Activated T-cell treated with anti-CD3 and anti-CD28 coated beads, Interleukin-2, amount 50 U/mL, for 72 hours (primary cell): ENCODE data around the gene ZNF521. TPM values are rescaled to one million over a fixed set of nuclear protein-coding genes. Genes with fewer than 3 reads are reported as not detected.
"Not testable (repeated sequence)": the region's sequence is repeated elsewhere in the genome, so short reads cannot be mapped to it uniquely, and the experiment has no call there.

ENCODE experiments used
- ATAC-seq, 2 donors: fragments of 150-1000 bp; cut with Tn5 transposase; replicated peaks in 1 of 2; 2 replicates each; pipeline ENCODE4 v1.10.0; 2021; ENCODE audit warnings: moderate library complexity in 2 of 2, mild to moderate bottlenecking in 1 of 2
- DNase-seq, 2 donors: peaks; one replicate each; pipeline ENCODE4 v3.0.0; 2021 to 2022; ENCODE audit warnings: mixed read lengths in 1 of 2
- H3K27ac Mint-ChIP-seq: one replicate; pipeline ENCODE4 v1.8.0; 2022; ENCODE audit warnings: mild to moderate bottlenecking, moderate library complexity, mixed read lengths
- H3K27me3 Mint-ChIP-seq: one replicate; pipeline ENCODE4 v1.8.0; 2022; ENCODE audit warnings: low read depth, mixed read lengths
- H3K36me3 Mint-ChIP-seq, 2 donors: one replicate each; pipeline ENCODE4 v1.8.0; 2022; ENCODE audit warnings: mixed read lengths in 2 of 2, mild to moderate bottlenecking in 1 of 2; ENCODE audit not compliant: insufficient read depth in 2 of 2
- H3K4me1 Mint-ChIP-seq: one replicate; pipeline ENCODE4 v1.8.0; 2022; ENCODE audit warnings: low read depth, mixed read lengths
- H3K4me3 Mint-ChIP-seq, 2 donors: one replicate each; pipeline ENCODE4 v1.8.0; 2022; ENCODE audit warnings: mild to moderate bottlenecking in 2 of 2, mixed read lengths in 2 of 2, moderate library complexity in 2 of 2
- H3K9me3 Mint-ChIP-seq, 2 donors: one replicate each; pipeline ENCODE4 v1.8.0; 2022; ENCODE audit warnings: mixed read lengths in 2 of 2
- total RNA-seq, 2 donors: library from RNA; stranded (reverse); gene quantifications; one replicate each; pipeline ENCODE4 v1.2.3, GENCODE V29; 2022

Gene ZNF521
- total RNA-seq, 2 donors from 2014 or later, result not detected

DNA sequence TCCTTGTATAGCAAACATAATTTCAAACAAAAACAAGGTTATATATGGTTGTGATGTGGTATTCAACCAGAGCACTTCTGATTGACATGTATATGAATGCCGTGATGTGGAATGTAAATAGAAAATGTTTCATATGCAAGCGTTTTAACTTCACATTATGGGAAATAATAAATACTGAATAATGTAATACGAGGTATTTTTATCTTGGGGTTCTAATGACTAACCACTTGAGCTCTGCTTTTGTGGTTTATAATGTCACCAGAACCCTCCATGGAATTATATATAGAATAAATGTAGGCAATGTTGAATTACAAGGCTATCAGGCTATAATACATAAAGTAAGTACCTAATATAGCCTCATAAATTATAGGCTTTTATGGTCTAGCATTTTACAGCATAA is 72.4 kb downstream of the ZNF521 start:
- no peak overlapping the region for H3K27ac Mint-ChIP-seq
- no peak for DNase-seq
- no peak for ATAC-seq
- H3K27me3 Mint-ChIP-seq, result peaks cover 12% of the 10 kb centered on the region
- H3K4me1 Mint-ChIP-seq, result no peaks in the 10 kb centered on the region
- no peak overlapping the region for H3K4me3 Mint-ChIP-seq
- H3K36me3 Mint-ChIP-seq, result no peaks in the 10 kb centered on the region
- H3K9me3 Mint-ChIP-seq, result no peaks in the 10 kb centered on the region

DNA sequence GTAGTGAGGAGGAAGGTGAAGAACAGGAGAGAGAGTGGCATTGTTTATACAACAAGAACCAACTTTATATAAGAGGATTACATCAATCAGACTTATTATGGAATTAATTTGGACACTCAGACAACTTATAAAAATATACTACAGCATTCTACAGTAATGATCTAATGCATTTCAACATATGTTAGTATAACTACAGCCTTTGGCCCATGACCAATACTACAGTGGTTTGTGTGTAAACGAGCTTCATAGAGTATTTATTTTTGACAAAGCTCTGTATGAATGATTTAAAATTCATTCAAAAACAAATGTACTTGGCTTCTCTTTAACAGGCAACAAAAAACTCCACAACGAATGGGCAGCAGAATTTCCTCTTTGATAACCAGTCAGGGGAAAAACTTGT is 72.8 kb downstream of the ZNF521 start:
- Mint-ChIP-seq H3K27ac (no peak overlapping the region), H3K4me1 (no peaks in the 10 kb centered on the region), H3K36me3 (no peaks in the 10 kb centered on the region), H3K9me3 (no peaks in the 10 kb centered on the region), H3K27me3 (peaks cover 12% of the 10 kb centered on the region), H3K4me3 (no peak overlapping the region)
- ATAC-seq (no peak), DNase-seq (no peak)

DNA sequence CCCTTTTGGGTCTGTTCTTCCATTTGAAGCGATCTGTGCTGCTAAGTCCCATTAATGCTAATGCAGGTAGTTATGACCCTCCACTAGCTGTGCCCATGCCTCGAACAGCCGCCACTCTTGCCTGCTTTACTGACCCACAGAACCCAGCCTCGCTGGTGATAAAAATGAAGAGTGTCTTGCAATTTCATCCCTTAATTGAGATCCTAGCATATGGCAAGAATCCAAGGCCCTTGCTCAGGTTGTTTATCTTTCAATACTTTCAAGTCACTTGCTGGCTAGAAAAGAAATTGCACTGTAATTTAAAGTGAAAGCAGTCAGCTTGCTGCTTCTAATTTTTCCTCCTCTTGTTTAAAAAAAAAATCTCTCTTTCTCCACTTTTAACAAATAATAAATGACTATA is 73.6 kb downstream of the ZNF521 start:
- Mint-ChIP-seq H3K4me1 (no peaks in the 10 kb centered on the region), H3K9me3 (no peaks in the 10 kb centered on the region), H3K36me3 (no peaks in the 10 kb centered on the region), H3K27me3 (peaks cover 12% of the 10 kb centered on the region), H3K4me3 (no peak overlapping the region), H3K27ac (no peak overlapping the region)
- DNase-seq, result no peak
- ATAC-seq, result no peak

DNA sequence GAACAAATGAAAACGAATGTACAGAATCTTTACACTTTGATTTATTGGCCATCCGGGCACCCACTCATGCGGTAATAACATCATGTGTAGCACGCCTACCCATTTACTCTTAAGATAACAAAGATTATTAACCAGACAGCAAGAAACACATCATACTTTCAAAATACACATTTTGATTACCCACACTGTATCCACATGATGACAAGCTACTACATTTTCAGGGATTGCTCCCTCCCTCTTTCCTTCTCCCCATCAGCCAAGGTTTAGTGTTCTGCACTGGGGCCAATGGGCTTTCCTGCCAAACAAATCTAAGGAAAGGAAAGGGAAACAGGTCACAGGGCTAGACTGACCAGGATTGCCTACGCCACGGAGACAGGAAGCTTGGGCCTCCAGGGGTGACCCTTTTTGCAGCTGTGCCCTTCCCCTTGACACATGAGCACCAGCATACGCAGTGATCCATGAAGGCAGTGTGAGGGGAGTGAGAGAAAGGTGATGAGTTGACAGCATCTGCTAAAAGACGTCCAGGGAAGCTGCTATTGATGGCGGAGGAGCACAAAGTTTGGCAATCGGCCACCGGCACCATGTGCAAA is 76.5 kb downstream of the ZNF521 start:
- H3K27me3 Mint-ChIP-seq, result no peaks in the 10 kb centered on the region

DNA sequence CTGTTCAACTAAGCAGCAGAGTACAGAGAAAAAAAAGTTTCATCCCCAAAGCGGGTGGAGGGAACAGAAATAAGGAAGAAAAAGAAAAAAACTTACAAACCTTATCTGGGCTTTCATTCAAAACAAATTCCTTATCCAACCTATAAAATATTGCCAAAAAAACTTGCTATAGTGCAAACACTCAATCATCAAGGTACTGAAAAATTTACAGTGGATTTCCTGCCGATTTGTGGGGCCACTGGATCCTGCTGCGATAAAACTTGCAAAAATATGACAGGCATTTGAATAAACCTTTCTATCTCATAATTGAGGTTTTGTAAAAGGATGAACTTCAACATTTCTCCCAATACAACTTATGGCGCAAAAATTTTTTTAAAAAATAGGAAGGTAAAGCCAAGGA is 77.0 kb downstream of the ZNF521 start:
- DNase-seq (no peak), ATAC-seq (no peak)
- no peak overlapping the region for H3K27ac Mint-ChIP-seq
- no peak overlapping the region for H3K4me3 Mint-ChIP-seq
- H3K4me1 Mint-ChIP-seq, result no peaks in the 10 kb centered on the region
- no peaks in the 10 kb centered on the region for H3K9me3 Mint-ChIP-seq
- no peaks in the 10 kb centered on the region for H3K36me3 Mint-ChIP-seq
- H3K27me3 Mint-ChIP-seq, result no peaks in the 10 kb centered on the region

More for the DNA sequence above, 76.5 kb downstream of the ZNF521 start:
- no peak overlapping the region for H3K27ac Mint-ChIP-seq
- DNase-seq (no peak), ATAC-seq (no peak)
- H3K4me3 Mint-ChIP-seq, result no peak overlapping the region
- H3K4me1 Mint-ChIP-seq, result no peaks in the 10 kb centered on the region
- no peaks in the 10 kb centered on the region for H3K9me3 Mint-ChIP-seq
- H3K36me3 Mint-ChIP-seq, result no peaks in the 10 kb centered on the region

DNA sequence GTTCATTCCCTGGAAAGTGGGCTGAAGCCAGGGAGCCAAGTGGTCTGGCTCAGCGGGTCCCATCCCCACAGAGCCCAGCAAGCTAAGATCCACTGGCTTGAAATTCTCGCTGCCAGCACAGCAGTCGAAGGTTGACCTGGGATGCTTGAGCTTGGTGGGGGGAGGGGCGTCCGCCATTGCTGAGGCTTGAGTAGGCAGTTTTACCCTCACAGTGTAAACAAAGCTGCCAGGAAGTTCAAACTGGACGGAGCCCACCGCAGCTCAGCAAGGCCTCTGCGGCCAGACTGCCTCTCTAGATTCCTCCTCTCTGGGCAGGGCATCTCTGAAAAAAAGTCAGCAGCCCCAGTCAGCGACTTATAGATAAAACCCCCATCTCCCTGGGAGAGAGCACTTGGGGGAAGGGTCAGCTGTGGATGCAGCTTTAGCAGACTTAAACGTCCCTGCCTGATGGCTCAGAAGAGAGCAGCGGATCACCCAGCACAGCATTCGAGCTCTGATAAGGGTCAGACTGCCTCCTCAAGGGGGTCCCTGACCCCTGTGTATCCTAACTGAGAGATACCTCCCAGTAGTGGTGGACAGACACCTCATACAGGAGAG is 84.9 kb downstream of the ZNF521 start:
- not testable (repeated sequence) for H3K27ac Mint-ChIP-seq, DNase-seq, H3K36me3 Mint-ChIP-seq, H3K4me1 Mint-ChIP-seq, ATAC-seq, H3K9me3 Mint-ChIP-seq, H3K4me3 Mint-ChIP-seq
- H3K27me3 Mint-ChIP-seq, result peaks cover 15% of the 10 kb centered on the region

DNA sequence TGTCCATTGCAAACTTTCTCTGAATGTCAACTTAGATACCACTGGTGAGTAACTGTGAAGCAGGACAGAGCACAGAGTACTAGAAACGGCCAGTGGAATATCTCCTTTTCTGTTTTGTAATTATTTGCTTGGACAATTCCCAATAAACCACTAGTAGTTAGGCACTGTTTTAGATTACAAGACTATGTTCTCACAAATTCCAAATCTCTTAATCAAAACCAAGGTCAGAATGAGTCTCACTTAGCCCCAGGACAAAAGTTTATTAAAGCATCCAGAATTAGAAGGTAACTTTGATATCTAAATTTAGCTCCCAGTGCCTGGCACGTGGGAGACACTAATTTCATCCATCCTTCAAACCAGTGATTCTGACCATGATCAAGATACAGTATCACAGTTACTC is 89.0 kb downstream of the ZNF521 start:
- no peak overlapping the region for H3K27ac Mint-ChIP-seq
- peaks cover 0 to 3% of the 10 kb centered on the region in 2 donors for H3K36me3 Mint-ChIP-seq
- H3K27me3 Mint-ChIP-seq, result peaks cover 15% of the 10 kb centered on the region
- no peak overlapping the region for H3K4me3 Mint-ChIP-seq
- no peaks in the 10 kb centered on the region for H3K4me1 Mint-ChIP-seq
- no peaks in the 10 kb centered on the region for H3K9me3 Mint-ChIP-seq
- DNase-seq (no peak), ATAC-seq (no peak)

DNA sequence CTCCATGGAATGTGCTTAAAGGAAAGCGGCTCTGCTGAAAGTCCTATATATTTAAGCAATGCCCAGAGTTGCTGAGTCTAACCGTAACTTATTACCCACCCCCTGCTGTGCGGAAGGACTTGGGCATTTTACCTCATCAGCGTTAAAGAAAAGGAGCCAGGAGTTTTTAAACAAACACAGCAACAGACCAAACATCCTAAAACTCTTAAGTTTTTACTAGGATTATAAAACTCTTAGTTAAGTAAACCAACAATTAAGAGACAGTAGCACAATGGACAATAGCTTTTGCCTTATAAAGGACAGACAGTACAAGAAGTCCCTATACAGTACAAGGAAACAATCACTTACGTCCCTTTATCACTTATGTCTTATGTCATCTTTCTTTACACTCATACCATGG is 90.2 kb downstream of the ZNF521 start:
- H3K27ac Mint-ChIP-seq, result no peak overlapping the region
- H3K4me1 Mint-ChIP-seq, result no peaks in the 10 kb centered on the region
- H3K9me3 Mint-ChIP-seq, result peaks cover 0 to 1% of the 10 kb centered on the region in 2 donors
- no peak for ATAC-seq
- H3K36me3 Mint-ChIP-seq, result peaks cover 0 to 3% of the 10 kb centered on the region in 2 donors
- no peak for DNase-seq
- H3K4me3 Mint-ChIP-seq, result no peak overlapping the region
- H3K27me3 Mint-ChIP-seq, result peaks cover 15% of the 10 kb centered on the region

DNA sequence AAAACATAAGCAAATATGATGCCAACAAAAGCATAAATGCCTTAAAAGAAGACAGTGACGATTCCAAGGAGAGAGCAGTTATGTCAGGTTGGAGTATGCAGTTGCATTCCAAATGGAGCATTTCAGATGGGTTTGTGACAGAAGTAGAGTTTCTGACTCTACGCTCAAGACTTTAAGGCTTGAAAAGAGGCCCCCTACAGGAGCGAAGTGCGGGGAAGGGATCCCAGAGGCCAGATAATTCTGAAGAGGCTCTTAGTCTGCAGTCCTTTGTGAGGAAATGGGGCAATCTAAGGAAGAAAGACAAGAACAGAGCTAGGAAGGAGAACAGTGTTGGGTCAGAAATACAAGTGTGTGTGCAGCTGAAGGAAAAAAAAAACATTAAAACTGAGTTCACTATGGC is 95.5 kb downstream of the ZNF521 start:
- Mint-ChIP-seq H3K4me3 (no peak overlapping the region), H3K27me3 (no peaks in the 10 kb centered on the region), H3K27ac (no peak overlapping the region), H3K36me3 (no peaks in the 10 kb centered on the region), H3K9me3 (peaks cover 0 to 1% of the 10 kb centered on the region in 2 donors), H3K4me1 (no peaks in the 10 kb centered on the region)
- ATAC-seq (no peak), DNase-seq (no peak)

DNA sequence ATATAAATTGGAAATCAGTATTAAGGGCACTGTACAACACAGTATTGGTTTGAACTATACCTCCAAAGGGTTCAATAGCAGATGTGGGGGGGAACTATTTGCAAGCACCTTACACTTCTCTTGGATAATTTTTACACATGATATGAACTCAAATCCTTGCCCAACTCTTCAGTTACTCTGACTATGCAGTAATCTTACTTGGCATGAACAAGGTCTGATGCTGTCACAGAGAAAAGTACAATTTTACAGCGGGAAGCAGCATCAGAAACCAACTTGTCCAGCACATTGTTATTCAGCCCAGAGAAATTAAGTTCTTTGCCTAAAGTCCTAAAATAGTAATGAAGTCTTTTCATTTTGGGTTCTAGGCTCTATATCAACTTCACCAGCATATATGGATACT is 98.2 kb downstream of the ZNF521 start:
- no peak for DNase-seq
- no peaks in the 10 kb centered on the region for H3K27me3 Mint-ChIP-seq
- H3K4me1 Mint-ChIP-seq, result no peaks in the 10 kb centered on the region
- H3K4me3 Mint-ChIP-seq, result no peak overlapping the region
- no peak for ATAC-seq
- peaks cover 0 to 1% of the 10 kb centered on the region in 2 donors for H3K9me3 Mint-ChIP-seq
- no peak overlapping the region for H3K27ac Mint-ChIP-seq
- H3K36me3 Mint-ChIP-seq, result no peaks in the 10 kb centered on the region

DNA sequence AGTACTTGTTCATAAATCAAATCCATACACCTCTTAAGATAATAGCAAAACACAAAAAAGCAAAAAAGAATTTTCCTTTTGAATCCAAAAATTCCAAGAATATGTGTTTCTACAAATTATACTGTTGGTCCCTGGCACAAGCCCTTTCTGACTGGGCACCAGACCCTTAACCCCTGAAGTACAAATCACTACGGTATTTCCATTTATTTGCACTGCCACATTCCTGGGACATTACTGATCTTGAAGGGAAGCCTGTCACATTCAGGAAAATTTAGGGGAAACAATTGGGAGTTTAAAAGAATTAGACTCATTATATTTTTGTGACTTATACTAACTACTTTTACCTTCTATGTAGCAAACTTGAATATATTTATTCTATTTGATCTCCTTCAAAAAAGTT is 98.8 kb downstream of the ZNF521 start:
- DNase-seq (no peak), ATAC-seq (no peak)
- no peaks in the 10 kb centered on the region for H3K27me3 Mint-ChIP-seq
- no peaks in the 10 kb centered on the region for H3K36me3 Mint-ChIP-seq
- H3K9me3 Mint-ChIP-seq, result peaks cover 0 to 1% of the 10 kb centered on the region in 2 donors
- no peak overlapping the region for H3K4me3 Mint-ChIP-seq
- no peaks in the 10 kb centered on the region for H3K4me1 Mint-ChIP-seq
- H3K27ac Mint-ChIP-seq, result no peak overlapping the region

DNA sequence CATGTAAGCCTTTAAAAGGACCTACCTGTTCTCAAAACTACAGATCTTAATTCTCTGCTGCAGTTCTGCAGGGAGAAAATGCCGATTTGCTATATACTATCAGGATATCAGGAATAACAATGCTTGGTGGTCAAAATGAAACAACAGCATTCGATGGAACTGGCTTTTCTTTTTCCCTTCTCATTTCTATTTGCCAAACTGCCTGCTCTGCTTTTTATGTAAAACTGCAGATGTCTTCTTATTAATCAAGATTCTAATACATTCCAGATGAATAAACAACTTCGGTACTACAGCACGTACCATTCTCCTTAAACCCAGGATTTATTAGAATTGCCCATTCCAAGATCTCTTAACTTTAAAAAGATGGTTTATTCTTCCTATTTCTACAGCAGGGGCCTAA is 100.9 kb downstream of the ZNF521 start:
- no peak for DNase-seq
- Mint-ChIP-seq H3K4me1 (no peaks in the 10 kb centered on the region), H3K9me3 (no peaks in the 10 kb centered on the region), H3K27ac (no peak overlapping the region), H3K27me3 (no peaks in the 10 kb centered on the region), H3K4me3 (no peak overlapping the region), H3K36me3 (no peaks in the 10 kb centered on the region)
- no peak for ATAC-seq

DNA sequence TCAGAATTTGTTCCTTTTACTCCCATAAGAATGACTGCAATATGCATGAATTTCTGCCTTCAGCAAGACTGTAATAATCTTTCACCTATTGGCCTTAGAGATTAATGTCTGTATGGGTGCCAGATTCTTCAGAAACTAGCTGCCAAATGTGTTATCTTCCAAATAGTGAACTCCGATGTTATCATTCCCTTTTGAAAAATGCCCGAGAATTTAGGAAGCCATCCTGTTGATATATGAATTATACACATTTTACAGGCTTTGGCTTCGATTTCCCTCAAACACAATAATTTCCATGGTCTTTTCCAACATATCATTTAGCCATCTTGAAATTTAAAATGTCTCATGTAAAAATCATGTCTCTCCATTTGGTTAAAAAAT is 101.5 kb downstream of the ZNF521 start:
- no peak overlapping the region for H3K27ac Mint-ChIP-seq

DNA sequence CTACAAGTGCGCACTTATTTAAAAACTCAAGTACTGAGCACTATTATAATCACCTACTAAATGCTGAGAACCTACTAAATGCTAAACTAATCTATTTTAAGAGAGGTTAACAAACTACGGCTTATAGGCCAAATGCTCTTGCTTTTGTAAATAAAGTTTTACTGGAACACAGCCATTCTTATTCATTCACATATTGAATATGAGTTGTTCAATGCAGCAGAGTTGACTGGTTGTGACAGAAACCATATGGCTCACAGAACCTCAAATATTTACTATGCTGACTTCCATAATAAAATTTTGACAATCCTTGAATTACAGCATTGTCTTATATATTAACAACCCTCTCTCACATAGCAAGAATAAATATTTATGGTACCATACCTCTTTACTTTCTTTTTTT is 103.2 kb downstream of the ZNF521 start:
- ATAC-seq (no peak), DNase-seq (no peak)
- Mint-ChIP-seq H3K4me3 (no peak overlapping the region), H3K36me3 (no peaks in the 10 kb centered on the region), H3K4me1 (no peaks in the 10 kb centered on the region), H3K27me3 (no peaks in the 10 kb centered on the region), H3K9me3 (no peaks in the 10 kb centered on the region), H3K27ac (no peak overlapping the region)

More for the DNA sequence above, 101.5 kb downstream of the ZNF521 start:
- DNase-seq (no peak), ATAC-seq (no peak)
- H3K4me1 Mint-ChIP-seq, result no peaks in the 10 kb centered on the region
- H3K27me3 Mint-ChIP-seq, result no peaks in the 10 kb centered on the region
- no peaks in the 10 kb centered on the region for H3K36me3 Mint-ChIP-seq
- no peaks in the 10 kb centered on the region for H3K9me3 Mint-ChIP-seq
- no peak overlapping the region for H3K4me3 Mint-ChIP-seq
